Stomach (tissue), 9 donors: ENCODE measurements around the gene KCNAB2. TPM values are rescaled to one million over a fixed set of nuclear protein-coding genes. Genes with fewer than 3 reads are reported as not detected.

ENCODE experiments used
- DNase-seq, 2 donors: peaks; one replicate each; pipeline versions ENCODE4 v3.0.0 to v3.0.0-alpha.2; 2013 to 2019
- H3K27ac ChIP-seq, 5 donors: fragments of 200-600 bp in 4 of 5; sonication (generic) in 4 of 5; one replicate each; pipeline ENCODE4 v1.5.1; 2013 to 2019; ENCODE audit warnings: mild to moderate bottlenecking in 1 of 5, moderate library complexity in 1 of 5
- H3K27me3 ChIP-seq, 3 donors: fragments of 200-600 bp; sonication (generic); one replicate each; pipeline ENCODE4 v1.5.1; 2017 to 2019; ENCODE audit warnings: mixed run types in 1 of 3
- H3K36me3 ChIP-seq, 4 donors: fragments of 200-600 bp; sonication (generic); 1 replicate in 3 of 4; 2 replicates in 1 of 4; pipeline ENCODE4 v1.5.1; 2016 to 2019
- H3K4me1 ChIP-seq, 4 donors: fragments of 200-600 bp; sonication (generic); one replicate each; pipeline ENCODE4 v1.5.1; 2016 to 2019
- H3K4me3 ChIP-seq, 4 donors: fragments of 200-600 bp; sonication (generic) in 3 of 4; one replicate each; pipeline ENCODE4 v1.5.1; 2016 to 2019; ENCODE audit warnings: mild to moderate bottlenecking in 1 of 4
- H3K9me3 ChIP-seq, 4 donors: fragments of 200-600 bp; sonication (generic); one replicate each; pipeline ENCODE4 v1.5.1; 2016 to 2019
- CTCF ChIP-seq, 7 experiments: fragments of 450-650 bp in 4 of 7; fragments of 200-600 bp in 3 of 7; sonication (generic) in 3 of 7; IDR thresholded peaks; one replicate each; pipeline ENCODE4 v1.5.1; 2016 to 2019; ENCODE audit warnings: antibody characterized with exemption in 7 of 7, control low read depth in 2 of 7, mild to moderate bottlenecking in 1 of 7
- EP300 ChIP-seq: sonication (generic); formaldehyde crosslinking; IDR thresholded peaks from one replicate; pipeline ENCODE4 v1.6.1; 2017; ENCODE audit warnings: antibody characterized with exemption
- POLR2A ChIP-seq, 4 donors: fragments of 450-650 bp; IDR thresholded peaks; one replicate each; pipeline ENCODE4 v1.6.1; 2016; ENCODE audit warnings: antibody characterized with exemption in 4 of 4, control low read depth in 2 of 4, mild to moderate bottlenecking in 1 of 4, moderate library complexity in 1 of 4
- POLR2AphosphoS5 ChIP-seq, 3 donors: sonication (generic); formaldehyde crosslinking; IDR thresholded peaks; one replicate each; pipeline ENCODE4 v1.6.1; 2016; ENCODE audit warnings: antibody characterized with exemption in 3 of 3
- WGBS, 5 donors: extraction: QIAGEN DNeasy Blood & Tissue Kit in 3 of 5; methylation state at CpG; one replicate each; pipeline versions ENCODE4 v1.1.5 to v1.1.7; 2013 to 2018; 5-methylcytosine and 5-hydroxymethylcytosine counted together
- intact Hi-C: fragments of 100-400 bp; cut with DNase I; formaldehyde crosslinking; loops from one replicate; pipeline ENCODE4 v1.15.1; 2023; ENCODE audit warnings: low total_unique reads
- polyA plus RNA-seq, 3 donors: library from polyadenylated mRNA; stranded (reverse); fragments of 200-250 nt; gene quantifications; one replicate each; pipeline ENCODE4 v1.2.3, GENCODE V29; 2013
- total RNA-seq, 5 donors: library from RNA; depleted of rRNA; stranded (reverse); fragments of >200 nt; gene quantifications; one replicate each; pipeline versions ENCODE4 v1.1.0 to v1.2.3, GENCODE V29; 2014 to 2016
- donor health status: healthy with polysubstance abuse.
- donor health status: Bipolar disorder and iron deficiency.
- donor health status: healthy.

The KCNAB2 gene
- total and polyA plus RNA-seq, 8 donors: 0.29 to 39.1 (median 3.3) TPM

- Histone ChIP-seq H3K9me3 (peaks cover 0 to 11% (median 8%) of the 10 kb centered on the region in 4 donors), H3K36me3 (no peaks in the 10 kb centered on the region), H3K4me3 (no peak overlapping the region), H3K27me3 (peaks cover 0 to 45% (median 6%) of the 10 kb centered on the region in 3 donors), H3K27ac (no peak overlapping the region), H3K4me1 (peaks cover 6 to 12% (median 9%) of the 10 kb centered on the region in 4 donors)
- intact Hi-C loops: no loop called here
- WGBS, 5 donors: 12 to 23% (median 20%) methylated on average over 23 to 40 of the region's 41 CpGs
- TF ChIP-seq EP300 (no peak), CTCF (IDR thresholded peaks at IDR 0.05) (no peak), POLR2A (IDR thresholded peaks at IDR 0.05) (no peak), POLR2AphosphoS5 (IDR thresholded peaks at IDR 0.05) (no peak)
- peak; percentile 63 to 89 for DNase-seq
Observed at GRCh38 chr1:6127587-6128163, 82.0 kb downstream of the KCNAB2 start.

GRCh38 chr1:6128276-6129081 lies 82.8 kb downstream of the KCNAB2 start:
- Histone ChIP-seq H3K4me1 (peaks cover 6 to 12% (median 9%) of the 10 kb centered on the region in 4 donors), H3K4me3 (no peak overlapping the region), H3K9me3 (peaks cover 0 to 11% (median 8%) of the 10 kb centered on the region in 4 donors), H3K36me3 (no peaks in the 10 kb centered on the region), H3K27me3 (peaks cover 0 to 45% (median 6%) of the 10 kb centered on the region in 3 donors), H3K27ac (no peak overlapping the region)
- 92 to 97% (median 93%) methylated on average over 13 to 34 of the region's 34 CpGs for WGBS, 5 donors
- no peak for DNase-seq
- TF ChIP-seq EP300 (no peak), CTCF (IDR thresholded peaks at IDR 0.05) (no peak)
- intact Hi-C loops: no loop called here

GRCh38 chr1:6129313-6129712 lies 83.6 kb downstream of the KCNAB2 start:
- no peak overlapping the region for H3K27ac ChIP-seq
- no peaks in the 10 kb centered on the region for H3K36me3 ChIP-seq
- H3K4me1 ChIP-seq: peaks cover 6 to 12% (median 9%) of the 10 kb centered on the region in 4 donors
- H3K4me3 ChIP-seq: no peak overlapping the region
- H3K9me3 ChIP-seq: peaks cover 0 to 11% (median 8%) of the 10 kb centered on the region in 4 donors
- no peak for TF ChIP-seq EP300
- no peak for TF ChIP-seq POLR2A (IDR thresholded peaks at IDR 0.05)
- no peak for TF ChIP-seq POLR2AphosphoS5 (IDR thresholded peaks at IDR 0.05)
- no peak for TF ChIP-seq CTCF (IDR thresholded peaks at IDR 0.05)
- DNase-seq: no peak
- intact Hi-C loops: no loop called here
- H3K27me3 ChIP-seq: peaks cover 0 to 36% (median 6%) of the 10 kb centered on the region in 3 donors
- WGBS, 5 donors: 76 to 82% (median 77%) methylated on average over 9 of the region's 9 CpGs

- intact Hi-C loops: no loop called here
- Histone ChIP-seq H3K9me3 (peaks cover 0 to 11% (median 8%) of the 10 kb centered on the region in 4 donors), H3K27ac (no peak overlapping the region), H3K4me3 (no peak overlapping the region), H3K4me1 (peaks cover 6 to 12% (median 9%) of the 10 kb centered on the region in 4 donors), H3K36me3 (no peaks in the 10 kb centered on the region), H3K27me3 (peaks cover 0 to 29% (median 6%) of the 10 kb centered on the region in 3 donors)
- WGBS, 5 donors: 74 to 84% (median 83%) methylated on average over 6 to 11 of the region's 11 CpGs
- TF ChIP-seq EP300: no peak
- TF ChIP-seq POLR2AphosphoS5 (IDR thresholded peaks at IDR 0.05): no peak
- no peak for TF ChIP-seq CTCF (IDR thresholded peaks at IDR 0.05)
- TF ChIP-seq POLR2A (IDR thresholded peaks at IDR 0.05): no peak
- DNase-seq: no peak
Observed at GRCh38 chr1:6130036-6130435, 84.3 kb downstream of the KCNAB2 start.
